ENCODE measurements around the gene MYEOV. TPM values are rescaled to one million over a fixed set of nuclear protein-coding genes. Genes with fewer than 3 reads are reported as not detected.

The MYEOV gene
- total and polyA plus RNA-seq, 2 of the 8 experiments (the other 6 are each of a cell fraction or from before 2014, with no cell fraction given), result 0.44 to 0.67 TPM

GRCh38 chr11:69278091-69278867 lies 15.7 kb upstream of the MYEOV start (continued):
- TF ChIP-seq, protein P1, sequence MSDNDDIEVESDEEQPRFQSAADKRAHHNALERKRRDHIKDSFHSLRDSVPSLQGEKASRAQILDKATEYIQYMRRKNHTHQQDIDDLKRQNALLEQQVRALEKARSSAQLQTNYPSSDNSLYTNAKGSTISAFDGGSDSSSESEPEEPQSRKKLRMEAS (IDR thresholded peaks at IDR 0.05), result no peak

Measured in H1 (cell line).